GM18858 (cell line): Measurements from ENCODE around the gene RBM47.
"Not testable (repeated sequence)": the region's sequence is repeated elsewhere in the genome, so short reads cannot be mapped to it uniquely, and the experiment has no call there.

Experiments used
- ATAC-seq: cut with Tn5 transposase; IDR thresholded peaks from one replicate; pipeline ENCODE4 v1.9.1; 2021; ENCODE audit not compliant: unreplicated experiment

RBM47 gene

DNA sequence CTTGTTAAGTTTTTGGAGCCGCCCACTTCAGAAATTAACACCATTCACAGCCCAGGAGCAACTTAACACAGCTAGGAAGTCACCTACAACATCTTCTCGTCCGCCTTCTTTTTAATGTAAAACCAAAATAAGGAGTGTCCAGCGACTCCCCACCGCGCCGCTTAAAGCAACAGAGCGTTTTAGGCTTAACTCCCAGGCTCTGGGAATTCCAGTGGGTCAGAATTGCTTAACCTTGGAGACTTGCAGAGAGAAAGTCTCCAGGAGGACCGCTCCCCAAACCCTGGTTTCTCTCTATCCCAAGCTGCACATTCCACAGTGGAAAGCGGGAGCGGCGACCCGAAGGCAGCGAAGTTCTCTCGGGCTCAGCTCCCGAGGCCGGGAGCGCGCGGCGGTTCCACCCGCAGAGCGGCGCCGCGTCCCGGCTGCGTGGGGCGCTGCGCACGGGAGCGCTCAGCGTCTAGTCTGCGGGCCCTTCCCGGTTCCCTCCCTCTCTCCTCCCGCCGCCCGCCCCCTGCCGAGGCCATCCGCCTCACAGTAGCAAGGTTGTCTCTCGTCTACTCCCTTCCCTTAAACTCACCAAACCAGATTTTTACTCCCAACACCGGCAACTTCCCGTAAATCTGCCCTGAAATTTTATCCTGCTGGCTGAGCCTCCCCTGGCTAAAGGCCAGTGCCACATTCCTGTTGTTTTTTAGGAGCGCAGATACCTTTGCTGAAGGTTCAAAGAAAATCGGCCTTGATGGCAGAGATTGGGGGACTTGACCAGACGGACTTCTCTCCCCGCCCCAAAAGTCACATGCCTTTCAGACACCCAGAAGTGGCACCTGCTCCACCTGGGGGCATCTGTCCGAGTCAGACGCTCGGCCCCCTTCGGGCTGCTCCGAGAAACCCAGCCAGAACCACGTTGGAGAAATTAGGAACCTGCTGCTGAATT is at the start of gene RBM47:
Gene RBM47, minus strand, starts transcription at position 464 of the 934 bp plus-strand sequence. CDS start 190,971 bp downstream, outside the sequence.
- peak; percentile 37 for ATAC-seq

GRCh38 chr4:40678421-40678820 is 48.8 kb upstream of the RBM47 start:
- ATAC-seq, result no peak

GRCh38 chr4:40675166-40675565 is 45.5 kb upstream of the RBM47 start:
- no peak for ATAC-seq

- peak; percentile 91 for ATAC-seq
Measured at GRCh38 chr4:40672528-40673522, 43.2 kb upstream of the RBM47 start.

DNA sequence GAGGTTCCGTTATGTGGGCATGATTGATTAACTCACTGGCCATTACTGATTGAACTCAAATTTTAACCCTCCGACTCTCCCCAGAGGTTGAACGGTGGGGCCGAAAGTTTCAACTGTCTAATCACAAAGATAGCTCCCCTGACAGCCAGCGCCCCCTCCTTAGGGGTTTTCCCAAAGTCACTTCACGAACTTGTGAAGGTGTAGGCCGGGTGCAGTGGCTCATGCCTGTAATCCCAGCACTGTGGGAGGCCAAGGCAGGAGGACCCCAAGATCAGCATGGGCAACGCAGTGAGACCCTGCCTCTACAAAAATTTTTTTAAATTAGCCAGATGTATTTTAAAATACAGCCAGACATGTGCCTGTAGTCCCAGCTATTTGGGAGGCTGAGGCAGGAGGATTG is 39.8 kb upstream of the RBM47 start:
- no peak for ATAC-seq

DNA sequence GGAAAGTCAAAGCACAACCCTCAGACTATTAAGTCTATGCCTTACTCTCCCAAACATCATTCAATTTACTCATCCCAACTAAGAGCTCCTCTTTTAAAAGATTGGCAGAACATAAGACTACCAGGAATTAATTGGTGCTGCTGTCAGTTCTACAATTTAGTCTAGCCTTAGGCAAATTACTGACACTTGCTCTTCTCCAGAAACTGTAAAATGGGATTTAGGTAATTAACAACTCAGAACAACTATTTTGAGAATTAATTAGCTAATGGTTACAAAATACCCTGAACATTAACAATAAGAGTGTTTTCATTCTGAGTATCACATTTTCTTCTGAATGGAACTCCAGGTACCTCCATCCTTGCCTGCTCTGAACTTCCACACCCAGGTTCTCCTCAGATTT is 36.2 kb upstream of the RBM47 start:
- no peak for ATAC-seq

GRCh38 chr4:40662962-40663604 is 33.4 kb upstream of the RBM47 start:
- peak; percentile 79 for ATAC-seq

DNA sequence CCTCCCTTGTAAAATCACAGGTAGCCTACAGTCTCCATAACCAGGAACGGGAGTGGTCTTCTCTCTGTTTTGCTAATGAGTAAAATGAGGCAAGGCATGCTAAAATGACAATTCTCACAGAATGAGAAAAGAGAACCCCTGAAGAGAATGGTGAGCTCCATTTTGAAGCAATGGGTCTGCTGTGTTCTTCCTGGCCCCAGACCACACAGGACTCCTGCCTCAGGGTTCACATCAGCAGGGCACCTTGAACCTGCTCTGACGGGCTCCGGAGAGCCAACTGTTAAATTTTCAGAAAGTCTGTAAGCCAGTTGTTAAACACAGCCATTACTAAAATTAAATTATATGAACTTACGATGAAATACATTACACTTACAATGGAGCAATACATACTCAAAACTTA is 32.1 kb upstream of the RBM47 start:
- no peak for ATAC-seq

GRCh38 chr4:40656201-40656863 is 26.7 kb upstream of the RBM47 start:
- ATAC-seq, result peak; percentile 86

- ATAC-seq, result no peak
Measured at GRCh38 chr4:40651280-40651679, 21.6 kb upstream of the RBM47 start.

- no peak for ATAC-seq
Measured at GRCh38 chr4:40649321-40649720, 19.7 kb upstream of the RBM47 start.

GRCh38 chr4:40648742-40649281 is 19.1 kb upstream of the RBM47 start:
- no peak for ATAC-seq

DNA sequence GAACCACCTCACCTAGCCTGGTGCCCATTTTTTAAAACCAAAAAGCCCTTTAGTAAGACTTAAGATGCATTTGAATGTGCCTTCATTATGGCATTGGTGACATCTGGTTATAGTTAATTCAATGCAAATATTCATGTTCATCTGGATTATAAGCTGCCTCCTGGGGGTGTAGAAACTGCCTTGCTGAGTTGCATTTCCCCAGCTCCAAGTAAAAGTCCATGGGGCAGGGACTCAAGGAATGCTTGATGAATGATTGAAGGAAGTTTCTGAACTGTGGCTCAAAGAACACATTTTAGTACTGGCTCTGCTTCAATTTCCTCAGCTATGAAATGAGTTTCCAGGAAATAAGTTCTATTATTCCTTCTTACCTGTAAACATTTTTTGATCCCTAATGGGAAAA is 18.5 kb upstream of the RBM47 start:
- no peak for ATAC-seq

- no peak for ATAC-seq
Measured at GRCh38 chr4:40645586-40645985, 15.9 kb upstream of the RBM47 start.

GRCh38 chr4:40632080-40632479 is 2.4 kb upstream of the RBM47 start:
- ATAC-seq, result no peak

GRCh38 chr4:40630335-40631021 is 814 bp upstream of the RBM47 start:
- peak; percentile 28 for ATAC-seq

GRCh38 chr4:40628888-40629287 is 776 bp downstream of the RBM47 start:
- ATAC-seq, result no peak

DNA sequence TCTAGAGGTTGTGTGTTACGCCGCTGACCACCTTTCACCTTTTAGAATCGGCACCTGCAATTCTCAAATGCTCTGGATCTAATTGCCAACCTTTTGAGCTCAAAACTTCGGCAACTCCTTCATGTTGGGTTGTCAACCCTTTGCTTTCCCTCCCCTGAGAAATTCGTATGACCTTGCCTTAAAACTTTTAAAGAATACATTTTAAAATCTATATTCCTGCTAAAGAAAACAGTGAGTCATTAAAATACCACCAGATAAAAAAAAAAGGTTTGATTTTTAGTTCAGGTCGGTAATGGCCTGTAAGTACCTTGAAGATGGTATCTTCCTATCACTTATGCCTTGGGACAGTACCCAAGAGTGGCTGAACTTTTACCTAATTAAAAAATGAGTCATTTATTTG is 1.3 kb downstream of the RBM47 start:
- not testable (repeated sequence) for ATAC-seq

GRCh38 chr4:40627540-40627939 is 2.1 kb downstream of the RBM47 start:
- no peak for ATAC-seq
